SK-N-SH treated with all-trans-retinoic acid at 6 μM for 48 hours (cell line): Measurements from ENCODE around the gene AKAP6.
A peak's percentile ranks its signal among the peaks of the same experiment; 100 is the strongest.
"Not testable (repeated sequence)": the region's sequence is repeated elsewhere in the genome, so short reads cannot be mapped to it uniquely, and the experiment has no call there.

Experiments
- ATAC-seq: fragments of 200-7000 bp; cut with Tn5 transposase; 3 replicates; pipeline ENCODE4 v1.9.1; 2020; ENCODE audit warnings: mild to moderate bottlenecking, moderate library complexity
- ARNTL ChIP-seq: fragments of 450-650 bp; formaldehyde crosslinking; IDR thresholded peaks from 2 replicates; pipeline ENCODE4 v1.5.0; 2020; ENCODE audit warnings: low read depth, mild to moderate bottlenecking, moderate library complexity, borderline replicate concordance
- BACH2 ChIP-seq: fragments of 250-450 bp; sonication (Bioruptor Pico); IDR thresholded peaks from 2 replicates; pipeline ENCODE4 v1.9.0; 2021; ENCODE audit warnings: mild to moderate bottlenecking, borderline replicate concordance
- CSDC2 ChIP-seq: fragments of 250-450 bp; sonication (Bioruptor Pico); IDR thresholded peaks from 2 replicates; pipeline ENCODE4 v1.5.0; 2020; ENCODE audit warnings: mild to moderate bottlenecking, moderate library complexity
- GLIS3 ChIP-seq: fragments of 250-450 bp; sonication (Bioruptor Pico); IDR thresholded peaks from 2 replicates; pipeline ENCODE4 v1.5.0; 2020; ENCODE audit warnings: mild to moderate bottlenecking, moderate library complexity
- ISL1 ChIP-seq: fragments of 250-450 bp; sonication (Bioruptor Pico); IDR thresholded peaks from 2 replicates; pipeline ENCODE4 v2.1.2; 2022; ENCODE audit warnings: mild to moderate bottlenecking, moderate library complexity
- OSR1 ChIP-seq: fragments of 250-450 bp; sonication (Bioruptor Pico); IDR thresholded peaks from 2 replicates; pipeline ENCODE4 v1.8.0; 2022; ENCODE audit warnings: moderate library complexity, mild to moderate bottlenecking, inconsistent platforms
- PATZ1 ChIP-seq: fragments of 250-450 bp; sonication (Bioruptor Pico); IDR thresholded peaks from 2 replicates; pipeline ENCODE4 v1.8.0; 2020; ENCODE audit warnings: mild to moderate bottlenecking, moderate library complexity, borderline replicate concordance
- RARB ChIP-seq: fragments of 250-450 bp; sonication (Bioruptor Pico); IDR thresholded peaks from 2 replicates; pipeline ENCODE4 v1.8.0; 2021; ENCODE audit warnings: mild to moderate bottlenecking, moderate library complexity
- SNAI2 ChIP-seq: fragments of 250-450 bp; sonication (Bioruptor Pico); IDR thresholded peaks from 2 replicates; pipeline ENCODE4 v1.5.0; 2020; ENCODE audit warnings: mild to moderate bottlenecking, moderate library complexity
- TCF4 ChIP-seq: fragments of 250-450 bp; sonication (Bioruptor Pico); IDR thresholded peaks from 2 replicates; pipeline ENCODE4 v1.8.0; 2021; ENCODE audit warnings: mild to moderate bottlenecking, moderate library complexity, borderline replicate concordance
- TOX ChIP-seq: fragments of 250-450 bp; sonication (Bioruptor Pico); IDR thresholded peaks from 2 replicates; pipeline ENCODE4 v1.8.0; 2021; ENCODE audit warnings: mild to moderate bottlenecking, moderate library complexity, borderline replicate concordance
- ZC3H10 ChIP-seq: fragments of 250-450 bp; sonication (Bioruptor Pico); IDR thresholded peaks from 2 replicates; pipeline ENCODE4 v1.5.1; 2021; ENCODE audit warnings: mild to moderate bottlenecking, moderate library complexity
- ZFP3 ChIP-seq: fragments of 250-450 bp; sonication (Bioruptor Pico); IDR thresholded peaks from 2 replicates; pipeline ENCODE4 v1.5.0; 2020; ENCODE audit warnings: mild to moderate bottlenecking, moderate library complexity
- ZFP30 ChIP-seq: fragments of 450-650 bp; formaldehyde crosslinking; IDR thresholded peaks from 2 replicates; pipeline ENCODE4 v1.5.0; 2022; ENCODE audit warnings: mild to moderate bottlenecking, moderate library complexity
- ZNF565 ChIP-seq: fragments of 450-650 bp; formaldehyde crosslinking; conservative IDR thresholded peaks from 2 replicates; pipeline ENCODE4 v1.5.0; 2020; ENCODE audit warnings: low read depth, mild to moderate bottlenecking, moderate library complexity
- ZNF8 ChIP-seq: fragments of 450-650 bp; formaldehyde crosslinking; IDR thresholded peaks from 2 replicates; pipeline ENCODE4 v1.5.0; 2020; ENCODE audit warnings: mild to moderate bottlenecking, moderate library complexity
- TF ChIP-seq, protein P1 (sequence below): fragments of 250-450 bp; sonication (Bioruptor Pico); IDR thresholded peaks from 2 replicates; pipeline ENCODE4 v1.5.1; 2020; ENCODE audit warnings: low read depth, mild to moderate bottlenecking, moderate library complexity
- TF ChIP-seq, protein P2 (sequence below): fragments of 250-450 bp; sonication (Bioruptor Pico); IDR thresholded peaks from 2 replicates; pipeline ENCODE4 v1.5.1; 2021; ENCODE audit warnings: mild to moderate bottlenecking, moderate library complexity

Gene AKAP6

DNA sequence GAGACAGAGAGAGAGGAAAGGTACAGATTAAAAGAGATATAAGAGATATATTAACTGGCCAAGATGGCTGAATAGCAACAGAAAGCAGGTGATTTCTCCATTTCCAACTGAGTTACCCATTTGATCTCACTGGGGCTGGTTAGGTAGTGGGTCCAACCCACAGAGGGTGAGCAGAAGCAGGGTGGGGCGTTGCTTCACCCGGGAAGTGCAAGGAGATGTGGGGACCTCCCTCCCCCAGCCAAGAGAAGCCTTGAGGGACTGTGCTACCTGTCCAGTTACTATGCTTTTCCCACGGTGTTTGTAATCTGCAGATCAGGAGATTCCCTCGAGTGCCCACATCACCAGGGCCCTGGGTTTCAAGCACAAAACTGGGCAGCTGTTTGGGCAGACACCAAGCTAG lies 131.2 kb downstream of the AKAP6 start:
- no peak for ATAC-seq
- TF ChIP-seq TCF4 (CRISPR knock-in tag): no peak
- TF ChIP-seq ZNF8 (CRISPR knock-in tag): no peak
- TF ChIP-seq GLIS3 (CRISPR knock-in tag): no peak
- TF ChIP-seq, protein P1, sequence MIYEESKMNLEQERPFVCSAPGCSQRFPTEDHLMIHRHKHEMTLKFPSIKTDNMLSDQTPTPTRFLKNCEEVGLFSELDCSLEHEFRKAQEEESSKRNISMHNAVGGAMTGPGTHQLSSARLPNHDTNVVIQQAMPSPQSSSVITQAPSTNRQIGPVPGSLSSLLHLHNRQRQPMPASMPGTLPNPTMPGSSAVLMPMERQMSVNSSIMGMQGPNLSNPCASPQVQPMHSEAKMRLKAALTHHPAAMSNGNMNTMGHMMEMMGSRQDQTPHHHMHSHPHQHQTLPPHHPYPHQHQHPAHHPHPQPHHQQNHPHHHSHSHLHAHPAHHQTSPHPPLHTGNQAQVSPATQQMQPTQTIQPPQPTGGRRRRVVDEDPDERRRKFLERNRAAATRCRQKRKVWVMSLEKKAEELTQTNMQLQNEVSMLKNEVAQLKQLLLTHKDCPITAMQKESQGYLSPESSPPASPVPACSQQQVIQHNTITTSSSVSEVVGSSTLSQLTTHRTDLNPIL (CRISPR knock-in tag): no peak
- TF ChIP-seq ZC3H10 (CRISPR knock-in tag): no peak
- no peak for TF ChIP-seq ZFP30 (CRISPR knock-in tag)
- TF ChIP-seq CSDC2: no peak
- TF ChIP-seq ISL1 (CRISPR knock-in tag): no peak
- TF ChIP-seq PATZ1 (CRISPR knock-in tag): no peak
- no peak for TF ChIP-seq OSR1 (CRISPR knock-in tag)
- TF ChIP-seq SNAI2: no peak
- TF ChIP-seq ZNF565 (CRISPR knock-in tag): no peak
- TF ChIP-seq RARB (CRISPR knock-in tag): no peak
- TF ChIP-seq TOX (CRISPR knock-in tag): no peak
- TF ChIP-seq ARNTL: no peak
- TF ChIP-seq, protein P2, sequence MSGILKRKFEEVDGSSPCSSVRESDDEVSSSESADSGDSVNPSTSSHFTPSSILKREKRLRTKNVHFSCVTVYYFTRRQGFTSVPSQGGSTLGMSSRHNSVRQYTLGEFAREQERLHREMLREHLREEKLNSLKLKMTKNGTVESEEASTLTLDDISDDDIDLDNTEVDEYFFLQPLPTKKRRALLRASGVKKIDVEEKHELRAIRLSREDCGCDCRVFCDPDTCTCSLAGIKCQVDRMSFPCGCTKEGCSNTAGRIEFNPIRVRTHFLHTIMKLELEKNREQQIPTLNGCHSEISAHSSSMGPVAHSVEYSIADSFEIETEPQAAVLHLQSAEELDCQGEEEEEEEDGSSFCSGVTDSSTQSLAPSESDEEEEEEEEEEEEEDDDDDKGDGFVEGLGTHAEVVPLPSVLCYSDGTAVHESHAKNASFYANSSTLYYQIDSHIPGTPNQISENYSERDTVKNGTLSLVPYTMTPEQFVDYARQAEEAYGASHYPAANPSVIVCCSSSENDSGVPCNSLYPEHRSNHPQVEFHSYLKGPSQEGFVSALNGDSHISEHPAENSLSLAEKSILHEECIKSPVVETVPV (CRISPR knock-in tag): no peak
- TF ChIP-seq BACH2 (CRISPR knock-in tag): no peak
- no peak for TF ChIP-seq ZFP3

DNA sequence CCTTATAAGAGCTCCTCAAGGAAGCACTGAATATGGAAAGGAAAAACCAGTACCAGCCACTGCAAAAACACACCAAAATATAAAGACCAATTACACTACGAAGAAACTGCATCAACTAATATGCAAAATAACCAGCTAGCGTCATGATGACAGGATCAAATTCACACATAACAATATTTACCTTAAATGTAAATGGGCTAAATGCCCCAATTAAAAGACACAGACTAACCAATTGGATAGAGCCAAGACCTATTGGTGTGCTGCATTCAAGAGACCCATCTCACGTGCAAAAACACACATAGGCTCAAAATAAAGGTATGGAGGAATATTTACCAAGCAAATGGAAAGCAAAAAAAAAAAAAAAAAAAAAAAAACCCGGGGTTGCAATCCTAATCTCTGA lies 133.5 kb downstream of the AKAP6 start:
- ATAC-seq: not testable (repeated sequence)

DNA sequence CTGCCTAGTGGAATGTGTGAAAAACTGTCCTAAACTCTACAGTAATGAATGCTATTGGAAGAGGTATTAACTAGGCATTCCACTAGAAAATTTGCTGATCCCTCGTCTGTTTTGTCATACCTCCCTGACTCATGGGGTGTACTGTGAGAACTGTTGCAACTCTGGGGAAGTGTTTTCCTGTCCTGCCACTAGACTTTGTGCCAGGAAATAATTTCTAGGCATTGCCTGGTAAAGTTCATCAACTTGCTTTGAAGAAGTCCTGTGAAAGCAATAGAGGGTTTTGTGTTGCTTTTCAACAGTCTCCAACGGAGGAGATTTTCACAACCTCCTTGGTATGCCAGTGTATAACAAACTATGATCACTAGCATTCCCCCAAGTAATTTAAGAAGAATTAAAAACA lies 139.9 kb downstream of the AKAP6 start:
- peak; percentile 38 for ATAC-seq
- TF ChIP-seq, protein P2 (CRISPR knock-in tag): no peak
- TF ChIP-seq ZC3H10 (CRISPR knock-in tag): no peak
- 0 out of 2 replicates have a peak, but pooled peaks have one; percentile 45 for TF ChIP-seq SNAI2
- TF ChIP-seq BACH2 (CRISPR knock-in tag): no peak
- TF ChIP-seq ARNTL: no peak
- no peak for TF ChIP-seq PATZ1 (CRISPR knock-in tag)
- TF ChIP-seq ISL1 (CRISPR knock-in tag): peak; percentile 48
- TF ChIP-seq ZFP3: 0 out of 2 replicates have a peak, but pooled peaks have one; percentile 0
- no peak for TF ChIP-seq TOX (CRISPR knock-in tag)
- no peak for TF ChIP-seq ZNF8 (CRISPR knock-in tag)

GRCh38 chr14:32469388-32470160 lies 140.5 kb downstream of the AKAP6 start:
- ATAC-seq: peak; percentile 60
- TF ChIP-seq ZNF8 (CRISPR knock-in tag): no peak
- TF ChIP-seq OSR1 (CRISPR knock-in tag): 0 out of 2 replicates have a peak, but pooled peaks have one; percentile 1
- TF ChIP-seq, protein P1 (CRISPR knock-in tag): no peak
